ENCODE results near the gene ETFA.

ETFA gene

GRCh38 chr15:76192715-76193114, 118.6 kb downstream of the ETFA start:
- ChIA-PET POLR2A (interaction anchor here (0.7 to 1.0 kb wide), 2 partner anchors 51 to 143 kb away, joined by 3 read pairs; partner anchors contain the start of gene ISL2), CTCF (no interaction called here)
- DNase-seq (ENCODE audit: extremely low spot score): no peak
- TF ChIP-seq BHLHE40 (IDR thresholded peaks at IDR 0.05; ENCODE audit: borderline replicate concordance) (no peak), NFRKB (IDR thresholded peaks at IDR 0.05) (no peak), L3MBTL2 (conservative IDR thresholded peaks at IDR 0.05) (no peak), ZNF384 (IDR thresholded peaks at IDR 0.05) (no peak), FOXA1 (IDR thresholded peaks at IDR 0.05) (no peak), TARDBP (IDR thresholded peaks at IDR 0.05) (no peak), SP1 (IDR thresholded peaks at IDR 0.05) (no peak), ARNT (IDR thresholded peaks at IDR 0.05) (no peak), FOXK2 (IDR thresholded peaks at IDR 0.05) (no peak), FOXM1 (IDR thresholded peaks at IDR 0.05; ENCODE audit: borderline replicate concordance) (no peak), ELF4 (IDR thresholded peaks at IDR 0.05) (no peak), LEF1 (IDR thresholded peaks at IDR 0.05; ENCODE audit: borderline replicate concordance) (no peak), SUZ12 (IDR thresholded peaks at IDR 0.05) (no peak), HDGF (IDR thresholded peaks at IDR 0.05; ENCODE audit: borderline replicate concordance) (no peak), PKNOX1 (IDR thresholded peaks at IDR 0.05) (no peak), CTBP1 (IDR thresholded peaks at IDR 0.05; ENCODE audit: borderline replicate concordance) (no peak)

GRCh38 chr15:76191539-76192244, 119.6 kb downstream of the ETFA start:
- no peak for DNase-seq (ENCODE audit: extremely low spot score)
- CTCF ChIA-PET: interaction anchor here (0.6 to 2.2 kb wide), 4 partner anchors 8 to 1684 kb away, joined by 3 to 6 read pairs (median 4); no protein-coding TSS in a partner anchor
- TF ChIP-seq ELF4 (IDR thresholded peaks at IDR 0.05) (no peak), FOXA1 (IDR thresholded peaks at IDR 0.05) (no peak), FOXK2 (IDR thresholded peaks at IDR 0.05) (no peak), LEF1 (IDR thresholded peaks at IDR 0.05; ENCODE audit: borderline replicate concordance) (no peak), ZNF384 (IDR thresholded peaks at IDR 0.05) (no peak), SP1 (IDR thresholded peaks at IDR 0.05) (no peak), L3MBTL2 (conservative IDR thresholded peaks at IDR 0.05) (no peak), TARDBP (IDR thresholded peaks at IDR 0.05) (no peak), PKNOX1 (IDR thresholded peaks at IDR 0.05) (no peak), BHLHE40 (IDR thresholded peaks at IDR 0.05; ENCODE audit: borderline replicate concordance) (no peak), FOXM1 (IDR thresholded peaks at IDR 0.05; ENCODE audit: borderline replicate concordance) (no peak)
- POLR2A ChIA-PET: interaction anchor here (1.0 kb wide), 1 partner anchor 52 kb away, joined by 3 read pairs; no protein-coding TSS in a partner anchor

- no peak for TF ChIP-seq FOXM1 (IDR thresholded peaks at IDR 0.05; ENCODE audit: borderline replicate concordance)
- TF ChIP-seq BHLHE40 (IDR thresholded peaks at IDR 0.05; ENCODE audit: borderline replicate concordance): no peak
- no peak for TF ChIP-seq LEF1 (IDR thresholded peaks at IDR 0.05; ENCODE audit: borderline replicate concordance)
- no peak for TF ChIP-seq ARNT (IDR thresholded peaks at IDR 0.05)
- TF ChIP-seq FOXK2 (IDR thresholded peaks at IDR 0.05): no peak
- TF ChIP-seq HDGF (IDR thresholded peaks at IDR 0.05; ENCODE audit: borderline replicate concordance): no peak
- TF ChIP-seq L3MBTL2 (conservative IDR thresholded peaks at IDR 0.05): no peak
- no peak for TF ChIP-seq CTBP1 (IDR thresholded peaks at IDR 0.05; ENCODE audit: borderline replicate concordance)
- TF ChIP-seq TARDBP (IDR thresholded peaks at IDR 0.05): no peak
- no peak for TF ChIP-seq NFRKB (IDR thresholded peaks at IDR 0.05)
- TF ChIP-seq ELF4 (IDR thresholded peaks at IDR 0.05): no peak
- no peak for TF ChIP-seq SUZ12 (IDR thresholded peaks at IDR 0.05)
- no peak for TF ChIP-seq ZNF384 (IDR thresholded peaks at IDR 0.05)
- TF ChIP-seq FOXA1 (IDR thresholded peaks at IDR 0.05): no peak
- no peak for TF ChIP-seq PKNOX1 (IDR thresholded peaks at IDR 0.05)
- TF ChIP-seq SP1 (IDR thresholded peaks at IDR 0.05): no peak
- DNase-seq (ENCODE audit: extremely low spot score): peak; percentile 92
- ChIA-PET CTCF (interaction anchor here (0.6 to 2.2 kb wide), 5 partner anchors 9 to 1684 kb away, joined by 3 to 6 read pairs (median 3); partner anchors contain the start of gene ISL2), POLR2A (no interaction called here)
Measured at GRCh38 chr15:76190751-76191538, 120.3 kb downstream of the ETFA start.

GRCh38 chr15:76190070-76190564, 121.2 kb downstream of the ETFA start:
- no peak for DNase-seq (ENCODE audit: extremely low spot score)
- CTCF ChIA-PET: interaction anchor here (0.9 to 2.2 kb wide), 3 partner anchors 10 to 1685 kb away, joined by 3 to 6 read pairs (median 3); partner anchors contain the start of gene ISL2
- TF ChIP-seq PKNOX1 (IDR thresholded peaks at IDR 0.05) (no peak), FOXK2 (IDR thresholded peaks at IDR 0.05) (no peak), CTBP1 (IDR thresholded peaks at IDR 0.05; ENCODE audit: borderline replicate concordance) (no peak), NFRKB (IDR thresholded peaks at IDR 0.05) (no peak), ARNT (IDR thresholded peaks at IDR 0.05) (no peak), LEF1 (IDR thresholded peaks at IDR 0.05; ENCODE audit: borderline replicate concordance) (no peak), BHLHE40 (IDR thresholded peaks at IDR 0.05; ENCODE audit: borderline replicate concordance) (no peak)
- POLR2A ChIA-PET: no interaction called here
